HUDEP-2 (cell line): ENCODE data around the gene RIMBP2.

Experiments used
- DNase-seq, 76 experiments: peaks; one replicate each; lab custom pipeline; 2025; ENCODE audit not compliant: unreplicated experiment in 76 of 76; lab: John Stamatoyannopoulos, UW

Gene RIMBP2

DNA sequence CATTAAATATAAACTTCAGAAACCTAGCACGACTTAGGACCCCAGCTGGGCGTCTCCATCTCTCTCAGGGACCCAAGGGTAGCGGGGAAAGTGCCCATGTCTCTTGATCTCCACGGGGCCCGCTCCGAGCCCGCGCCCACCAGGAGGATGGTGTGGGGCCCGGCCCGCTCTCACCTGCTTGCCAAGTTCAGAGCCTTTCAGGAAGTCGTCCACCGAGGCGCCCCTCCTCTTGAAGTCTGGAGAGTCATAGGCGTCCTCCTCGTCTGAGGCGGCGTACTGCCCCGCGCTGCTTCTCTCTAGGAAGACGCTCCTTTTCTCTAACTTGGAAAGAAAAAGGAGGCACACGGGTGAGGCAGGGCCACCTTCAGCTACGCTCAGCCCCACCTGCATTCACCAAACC, 281.5 kb downstream of the RIMBP2 start:
- DNase-seq: no peak

DNA sequence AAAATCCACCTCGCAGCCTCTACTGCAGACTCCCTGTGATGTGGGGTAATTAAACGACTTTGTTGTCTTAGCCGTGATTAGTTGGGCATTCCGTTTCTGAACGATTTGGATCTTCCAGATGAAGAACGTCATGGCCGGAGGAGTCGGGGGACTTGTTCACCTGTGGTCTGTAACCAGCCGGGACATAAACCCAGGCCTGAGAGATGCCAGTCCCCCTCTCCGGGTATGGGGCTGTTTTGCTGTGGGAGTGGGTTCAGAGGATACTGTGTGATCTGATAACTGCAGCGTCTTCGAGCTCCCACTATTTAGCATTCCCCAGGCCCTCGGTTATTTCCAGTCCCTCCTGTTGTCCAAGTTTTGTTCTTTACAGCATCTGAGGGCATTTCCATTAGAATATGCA, 282.3 kb downstream of the RIMBP2 start:
- DNase-seq: no peak

DNA sequence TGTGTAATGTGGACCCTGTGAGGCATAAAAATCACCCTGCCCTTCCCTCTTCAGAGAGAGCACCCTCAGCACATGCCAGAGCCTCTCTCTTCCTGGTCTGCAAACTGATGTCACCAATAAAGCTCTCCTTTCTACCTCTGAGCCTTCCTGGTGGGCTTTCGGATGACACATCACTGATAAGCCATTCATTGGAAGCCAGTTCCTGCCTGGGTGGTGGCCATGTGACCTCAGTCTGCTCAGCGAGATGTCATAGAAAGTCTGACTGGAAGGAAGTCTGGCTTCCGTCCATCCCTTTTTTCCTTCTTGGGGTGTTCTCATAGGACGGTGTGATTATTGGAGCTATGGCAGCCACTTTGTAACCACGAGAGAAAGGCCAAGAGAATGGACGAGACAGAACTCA, 282.7 kb downstream of the RIMBP2 start:
- no peak for DNase-seq

DNA sequence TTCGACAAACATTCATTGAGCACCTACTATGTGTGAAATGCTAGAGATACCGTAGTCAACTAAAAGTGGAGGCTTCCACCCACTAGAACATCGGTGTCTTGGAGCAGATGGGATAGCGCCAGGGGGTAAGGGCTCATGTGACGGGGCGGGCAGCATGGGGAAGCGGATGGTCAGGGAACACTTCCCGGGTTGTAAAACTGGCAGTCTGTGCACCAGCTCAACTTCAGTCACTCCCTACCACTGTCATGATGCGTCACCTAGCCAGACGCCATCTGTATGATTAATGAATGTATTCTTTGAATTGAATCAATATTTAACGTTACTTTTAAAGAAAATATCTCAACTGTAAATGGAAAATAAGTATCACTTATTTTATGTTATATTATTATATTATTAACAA, 284.9 kb downstream of the RIMBP2 start:
- no peak for DNase-seq

DNA sequence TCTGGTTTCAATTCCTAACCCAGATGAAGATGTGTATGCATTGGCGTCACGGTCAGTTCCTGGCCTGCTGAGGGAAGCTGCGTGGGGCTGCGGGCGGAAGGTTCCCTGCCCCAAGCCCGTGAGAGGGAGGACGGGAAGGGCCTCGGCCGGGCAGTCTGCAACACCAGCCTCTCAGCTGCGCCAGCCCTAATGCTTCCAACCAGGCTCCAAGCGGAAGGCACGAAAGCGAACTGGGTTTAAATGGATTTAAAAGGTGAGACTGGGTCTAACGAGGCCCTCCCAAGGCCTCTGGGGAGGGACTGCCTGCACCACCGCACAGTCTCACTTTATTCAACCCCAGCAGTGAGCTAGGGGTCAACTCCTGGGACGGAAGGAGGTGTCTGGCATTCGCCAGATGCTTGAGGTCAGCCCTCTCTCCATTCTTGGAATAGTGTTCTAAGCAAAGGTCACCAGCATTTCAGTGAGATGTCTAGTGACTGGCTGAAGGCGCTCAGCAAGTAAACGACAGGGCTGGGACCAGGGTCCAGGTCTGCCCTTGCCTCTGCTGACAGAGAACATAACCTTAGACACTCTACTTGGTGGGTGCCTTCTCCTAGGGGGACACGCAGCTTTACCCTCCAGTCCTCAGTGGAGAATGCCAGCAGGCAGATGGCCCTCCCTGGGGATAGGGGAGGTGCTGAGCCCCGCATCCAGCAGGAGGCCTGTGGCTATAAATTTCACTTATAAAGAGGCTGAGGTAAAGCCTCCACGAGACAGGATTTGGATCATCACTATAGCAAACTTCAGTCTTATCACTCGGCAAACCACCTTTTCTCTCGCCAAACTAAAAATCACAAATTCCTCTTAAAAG, 286.2 kb downstream of the RIMBP2 start:
- DNase-seq: no peak

DNA sequence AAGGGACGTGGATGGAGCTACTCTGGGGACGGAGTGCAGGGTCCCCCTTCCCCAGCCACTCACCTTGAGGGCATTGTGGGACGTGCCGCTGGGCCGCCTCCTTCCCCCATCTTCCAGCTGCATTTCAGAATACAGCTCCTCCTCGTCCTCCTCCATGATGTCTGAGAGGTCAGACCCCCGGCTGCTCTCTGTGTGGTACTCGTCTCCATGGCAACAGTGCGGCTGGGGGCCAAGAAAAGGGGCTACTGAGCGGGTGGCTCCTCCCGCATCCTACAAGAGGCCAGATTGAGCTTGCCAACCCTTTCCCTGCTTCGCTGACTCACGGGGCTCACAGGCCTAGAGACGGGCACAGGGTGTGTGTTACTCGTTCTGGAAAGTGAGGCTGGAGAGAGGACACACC, 288.0 kb downstream of the RIMBP2 start:
- DNase-seq: no peak

DNA sequence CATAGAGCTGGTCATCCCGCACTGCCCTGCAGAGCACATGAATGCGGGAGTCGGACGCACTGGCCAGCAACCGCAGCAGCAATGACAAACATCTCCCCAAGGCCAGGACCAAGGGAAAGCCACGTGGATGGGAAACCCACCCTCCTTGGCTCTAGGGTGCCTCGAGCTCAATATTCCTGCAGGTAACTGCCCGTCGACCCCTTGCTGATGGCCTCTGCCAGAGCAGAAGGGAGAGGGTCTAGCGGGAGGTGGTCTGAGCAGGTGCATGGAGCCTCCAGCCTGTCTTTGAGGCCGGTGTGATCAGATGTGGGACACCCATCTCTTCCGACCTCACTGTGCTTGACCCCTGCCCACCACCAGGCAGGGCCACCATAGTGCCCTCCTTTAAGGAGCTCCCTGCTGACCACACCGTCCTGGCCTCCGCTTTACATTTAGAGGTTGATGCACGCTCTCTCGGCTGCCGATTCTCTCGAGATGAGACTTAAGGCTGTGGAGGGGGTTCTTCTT, 288.7 kb downstream of the RIMBP2 start:
- no peak for DNase-seq

DNA sequence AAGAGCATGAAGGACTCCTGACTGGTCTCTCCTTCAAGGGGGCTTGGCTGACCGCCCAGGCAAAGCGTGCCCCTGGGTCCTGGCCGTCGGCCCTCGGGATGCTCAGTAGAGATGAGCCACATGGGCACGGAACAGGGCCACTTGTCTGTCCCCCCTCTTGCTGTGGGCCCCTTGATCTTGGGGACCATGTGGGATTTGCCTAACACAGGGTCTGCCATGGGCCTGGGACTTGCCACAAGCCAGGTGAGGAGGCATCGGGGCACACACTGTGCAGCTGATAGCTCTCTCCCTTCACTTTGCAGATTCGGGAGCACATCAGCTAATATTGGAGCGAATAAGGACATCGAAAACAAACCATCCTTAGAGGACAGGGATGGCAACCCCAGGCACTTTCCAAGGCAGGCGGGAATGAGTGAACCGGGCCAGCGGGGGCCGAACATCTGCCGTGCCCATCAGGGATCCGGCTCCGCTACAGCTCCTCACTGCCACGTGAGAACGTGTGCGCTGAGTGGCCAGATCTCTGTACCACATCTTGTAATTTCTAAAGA, 290.3 kb downstream of the RIMBP2 start:
- no peak for DNase-seq

DNA sequence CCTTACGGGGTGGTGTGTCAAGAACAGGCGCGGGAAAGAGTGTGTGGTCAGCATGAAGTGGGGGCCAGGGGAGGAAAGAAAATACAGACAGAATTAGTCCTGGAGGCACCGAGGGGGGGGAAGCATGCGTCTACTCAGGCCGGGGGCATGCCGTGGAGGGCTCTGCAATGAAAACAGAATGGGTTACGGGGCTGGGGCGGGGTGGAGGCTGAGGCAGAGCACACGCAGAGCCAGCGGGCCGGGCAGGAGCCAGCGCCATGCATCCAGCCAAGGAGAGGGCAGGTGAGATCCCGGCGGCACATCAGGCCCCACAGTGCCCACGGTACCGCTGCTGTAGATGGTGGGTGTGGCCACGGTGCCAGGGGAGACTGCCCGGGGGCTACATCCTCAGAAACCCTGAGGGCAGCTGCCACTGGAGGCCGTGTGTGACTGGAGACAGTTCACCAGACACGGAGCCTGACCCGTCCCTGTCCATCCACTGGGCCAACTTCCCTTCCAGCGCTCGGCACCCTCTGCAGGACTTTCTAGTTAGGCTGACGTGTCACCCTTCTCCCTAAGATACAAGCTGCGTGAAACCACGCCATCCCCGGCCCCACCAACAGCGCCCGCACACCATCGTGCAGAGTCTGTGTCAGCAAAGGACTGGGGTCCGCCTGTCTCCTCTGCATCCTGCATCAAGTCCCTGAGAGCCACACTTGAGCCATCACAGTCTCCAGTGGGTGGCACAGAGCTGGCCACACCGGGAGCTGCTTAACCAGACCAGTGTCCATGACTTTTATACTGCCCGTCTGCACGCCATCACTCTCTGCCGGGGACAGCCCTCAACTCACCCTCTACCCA, 291.0 kb downstream of the RIMBP2 start:
- DNase-seq: no peak

DNA sequence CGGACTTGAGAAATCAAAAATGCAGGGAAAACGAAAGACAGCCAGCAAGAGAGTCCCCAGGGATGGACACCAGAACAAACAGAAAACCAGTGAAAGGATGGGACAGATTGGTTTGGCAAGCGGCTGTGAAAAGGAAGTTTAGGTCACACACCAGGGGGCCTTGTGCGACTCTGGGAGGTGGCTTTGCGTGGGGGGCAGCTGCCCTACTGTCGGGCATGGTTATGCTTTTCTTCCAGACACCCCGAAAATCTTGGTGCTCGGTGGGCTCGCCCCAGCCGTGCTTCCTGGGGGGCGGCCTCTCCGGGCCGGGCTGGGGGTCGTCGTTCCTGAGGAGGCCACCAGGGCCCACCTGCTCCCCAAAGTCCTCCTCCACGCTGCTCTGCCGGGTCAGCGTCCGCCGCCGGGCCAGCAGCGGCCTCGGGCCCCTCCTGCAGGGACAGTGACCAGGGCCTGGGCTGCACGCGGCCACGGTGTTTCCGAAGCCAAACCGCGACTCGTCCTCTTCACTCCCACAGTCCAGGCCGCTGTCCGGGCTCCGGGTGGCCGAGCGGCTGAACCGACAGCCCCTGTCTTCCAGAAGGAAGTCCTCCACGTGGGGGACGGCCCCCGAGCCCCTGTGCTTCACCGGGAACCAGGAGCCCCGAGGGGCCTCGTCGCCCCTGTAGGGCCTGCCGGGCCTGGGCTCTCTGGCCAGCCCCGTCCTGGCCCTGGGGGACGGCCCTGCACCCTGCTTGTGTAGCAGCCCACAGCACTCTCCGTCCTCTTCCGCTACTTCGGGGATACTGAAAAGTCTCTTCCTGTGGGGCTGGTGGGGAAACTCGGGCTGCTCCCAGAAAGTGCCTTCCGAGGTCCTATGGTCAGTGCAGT, 291.9 kb downstream of the RIMBP2 start:
- DNase-seq: no peak

DNA sequence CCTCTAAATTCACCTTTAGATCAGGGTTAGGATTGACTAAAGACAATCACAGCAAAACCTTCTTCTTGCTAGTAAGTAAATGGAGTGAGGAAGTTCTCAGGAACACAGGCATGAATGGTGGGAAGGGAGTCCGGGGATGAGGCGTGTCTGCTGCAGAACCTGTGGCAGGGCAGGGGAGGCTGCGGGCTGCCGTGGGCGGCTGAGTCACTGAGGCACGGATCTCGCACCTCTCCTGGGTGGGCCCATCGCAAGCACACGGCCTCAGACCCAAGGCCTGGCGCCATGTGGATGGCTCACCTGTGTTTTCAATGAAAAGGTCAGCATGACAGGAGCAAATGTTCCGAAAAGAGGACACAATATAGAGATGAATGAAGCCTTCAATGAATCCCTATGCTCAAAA, 293.0 kb downstream of the RIMBP2 start:
- no peak for DNase-seq

DNA sequence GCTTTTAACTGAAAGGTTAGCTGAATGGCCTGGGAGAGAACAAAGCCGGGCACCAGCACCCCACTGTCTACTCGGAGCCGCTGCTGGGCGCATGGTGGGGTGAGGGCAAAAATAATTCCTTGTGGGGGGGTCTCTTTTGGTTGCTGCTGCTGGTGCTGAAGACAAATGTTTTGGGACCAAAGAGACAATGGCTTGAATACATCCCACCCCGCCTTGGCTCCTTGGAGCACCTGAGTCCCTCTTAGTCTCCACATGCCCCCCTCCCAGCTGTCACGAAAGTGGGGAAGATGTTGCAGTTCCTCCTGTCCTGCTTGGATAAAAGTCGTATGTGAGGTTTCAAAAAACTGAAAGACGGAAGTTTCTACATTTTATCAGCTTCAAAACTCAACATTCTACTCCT, 293.4 kb downstream of the RIMBP2 start:
- no peak for DNase-seq

DNA sequence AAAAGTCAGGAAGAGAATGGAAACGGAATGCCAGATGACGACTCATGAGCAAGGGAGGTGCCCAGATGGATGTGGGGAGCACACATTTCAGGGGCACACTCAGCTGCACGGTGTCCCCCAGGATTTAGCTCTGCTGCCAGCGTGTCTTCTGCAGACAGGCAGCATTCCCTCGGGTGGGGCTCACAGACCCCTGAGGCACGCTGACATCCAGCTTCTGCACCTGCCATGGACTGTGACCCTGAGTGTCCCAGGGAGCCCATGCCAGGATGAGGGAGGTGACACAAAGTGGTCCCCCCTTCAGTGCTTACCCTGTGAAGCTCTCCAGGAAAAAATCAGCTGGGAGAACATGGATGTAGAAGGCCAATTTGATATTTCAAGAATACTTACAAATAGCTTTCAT, 294.2 kb downstream of the RIMBP2 start:
- DNase-seq: no peak

DNA sequence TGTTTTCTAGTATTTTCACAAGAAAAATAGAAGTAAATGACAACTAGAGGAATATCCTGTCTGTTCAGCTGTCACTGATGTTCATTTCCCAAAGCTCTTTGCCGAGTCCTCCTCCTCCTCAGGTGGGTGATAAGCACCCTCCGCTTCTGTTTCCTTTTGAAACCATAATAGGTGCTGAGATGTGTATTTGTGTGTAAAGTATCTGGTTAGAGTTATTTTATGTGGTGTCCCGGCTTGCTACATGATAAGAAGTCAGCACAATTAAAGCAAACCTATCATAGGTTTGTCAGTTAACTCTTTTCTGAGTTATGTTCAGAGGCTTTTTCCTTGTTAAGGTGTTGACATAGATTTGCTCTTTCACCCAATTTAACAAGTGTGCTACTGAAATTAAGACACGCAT, 296.0 kb downstream of the RIMBP2 start:
- no peak for DNase-seq

DNA sequence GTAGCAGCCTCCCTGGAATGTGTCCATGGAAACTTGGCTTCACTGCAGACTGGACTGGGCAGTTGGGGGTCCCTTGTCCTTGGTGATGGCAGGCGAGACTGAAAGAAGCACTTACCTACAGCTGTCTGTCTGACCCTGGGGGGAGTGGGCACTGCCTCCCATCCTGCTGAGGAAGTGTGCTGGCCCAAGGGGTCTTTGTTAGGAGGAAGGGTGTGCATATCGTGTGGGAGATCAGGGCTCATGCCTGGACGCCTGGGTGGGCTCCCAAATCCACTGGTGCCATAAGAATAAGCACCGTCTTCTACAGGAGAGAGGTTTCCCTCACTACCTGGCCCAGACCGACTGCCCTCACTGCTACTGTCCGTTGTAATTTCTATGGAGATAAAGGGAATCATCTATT, 297.0 kb downstream of the RIMBP2 start:
- no peak for DNase-seq

DNA sequence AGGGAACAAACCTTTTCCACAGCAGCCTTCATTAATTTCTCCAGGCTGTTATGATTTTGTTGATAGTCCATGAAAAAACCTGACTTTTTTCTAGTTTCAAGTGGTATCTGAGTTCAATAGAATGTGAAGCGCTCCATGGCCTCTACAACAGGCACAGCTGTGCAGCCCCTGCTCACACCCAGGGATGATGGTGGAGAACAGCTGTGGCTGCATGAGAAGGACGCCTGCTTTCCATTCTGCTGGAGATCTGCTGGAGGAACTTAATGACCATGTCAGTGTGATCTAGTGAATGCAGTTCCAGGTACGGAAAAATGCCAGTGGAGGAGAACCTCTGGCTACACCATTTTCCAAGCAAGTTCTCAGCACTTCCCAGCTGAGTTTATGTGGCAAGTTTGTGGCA, 297.8 kb downstream of the RIMBP2 start:
- DNase-seq: no peak

DNA sequence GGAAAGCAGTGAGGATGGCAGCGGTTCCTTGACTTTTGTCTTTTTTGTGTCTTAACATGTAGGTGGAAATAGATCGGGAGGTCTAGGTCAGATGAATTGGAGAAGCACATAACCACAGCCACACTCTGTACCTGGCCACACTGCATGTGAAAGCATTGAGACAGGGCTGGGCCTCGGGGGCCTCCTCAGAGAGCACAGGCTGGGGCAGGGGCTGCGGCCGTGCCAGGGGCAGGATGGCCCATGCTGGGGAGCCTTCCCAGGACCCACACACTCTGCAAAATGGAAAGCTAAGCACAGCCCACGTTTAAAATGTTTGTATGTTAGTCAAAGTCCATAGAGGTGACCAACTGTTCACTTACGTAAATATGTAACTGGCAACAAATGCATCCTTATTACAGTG, 301.7 kb downstream of the RIMBP2 start:
- DNase-seq: no peak

DNA sequence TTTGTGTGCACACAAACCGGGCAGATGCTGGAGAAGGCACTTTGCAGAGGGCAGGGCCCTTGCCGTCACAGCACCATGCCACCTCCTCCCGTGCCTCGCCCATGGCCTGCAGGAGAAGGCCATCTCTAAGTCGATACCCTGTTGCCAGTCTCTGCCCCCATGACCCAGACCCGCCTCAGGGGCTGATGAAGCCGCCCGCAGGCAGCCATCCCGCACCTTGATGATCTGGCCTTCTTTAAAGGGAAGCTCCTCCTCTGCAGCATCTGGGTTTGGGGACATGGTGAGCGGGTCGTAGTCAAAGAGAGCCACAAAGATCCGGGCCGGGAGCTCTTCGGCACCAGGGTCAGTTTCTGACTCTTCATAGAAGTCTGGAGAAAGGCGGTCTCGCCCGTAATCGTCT, 302.2 kb downstream of the RIMBP2 start:
- no peak for DNase-seq

DNA sequence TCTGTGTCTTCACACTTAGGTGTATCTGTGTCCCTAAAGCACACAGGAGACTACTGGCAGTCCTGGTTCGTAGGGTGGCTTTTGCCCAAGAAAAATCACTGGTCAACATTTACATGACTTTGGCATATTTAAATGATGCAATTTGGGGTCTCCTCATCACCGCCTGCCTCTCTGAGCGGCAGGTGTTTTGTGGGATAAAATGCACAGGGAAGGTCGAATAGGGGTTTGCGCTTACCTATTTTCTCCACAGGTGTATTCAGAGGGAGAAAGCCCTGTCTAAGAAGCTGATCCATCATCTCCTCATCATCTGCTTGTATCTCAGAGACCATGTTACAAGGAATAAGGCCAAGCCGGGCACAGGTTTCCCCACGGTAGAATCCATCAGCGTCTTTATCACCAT, 303.7 kb downstream of the RIMBP2 start:
- DNase-seq: no peak

DNA sequence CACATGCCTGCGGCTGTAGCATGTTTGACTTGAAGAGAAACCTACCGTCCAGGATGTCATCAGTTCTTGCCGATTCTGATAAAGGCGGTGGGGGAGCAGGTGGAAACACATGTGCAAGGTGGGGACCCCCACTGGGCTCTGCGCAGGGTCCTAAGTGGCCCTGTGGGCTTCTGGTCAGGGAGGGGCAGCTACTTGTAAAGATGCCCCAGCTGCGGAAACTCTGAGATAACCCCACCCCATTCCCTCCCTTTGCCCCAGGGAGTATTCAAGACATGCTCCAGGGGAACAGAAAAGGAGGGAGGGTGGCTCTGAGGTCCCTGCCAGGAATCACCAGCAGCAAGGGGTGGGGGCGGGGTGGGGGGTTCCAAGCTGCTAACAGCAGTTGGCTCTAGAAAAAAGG, 310.8 kb downstream of the RIMBP2 start:
- DNase-seq: no peak

DNA sequence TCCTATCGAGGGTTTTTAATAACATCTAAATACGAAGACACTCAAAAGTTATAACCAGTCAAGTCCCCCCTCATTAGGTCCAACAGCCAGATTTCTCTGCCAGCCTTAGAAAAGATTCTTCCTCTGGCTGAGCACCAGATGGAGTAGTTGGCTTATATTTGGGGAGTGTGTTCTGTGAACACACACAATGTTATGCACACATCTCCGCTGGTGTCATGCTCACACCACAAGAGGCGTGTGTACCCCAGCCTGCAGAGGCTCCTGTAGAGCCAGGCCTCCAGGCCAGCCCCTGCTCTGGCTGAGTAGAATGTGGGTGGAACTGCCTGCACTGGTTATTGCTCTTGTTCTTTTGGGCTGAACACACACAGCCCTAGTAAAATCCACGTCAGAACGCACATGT, 314.4 kb downstream of the RIMBP2 start:
- DNase-seq: no peak
